Measurements from ENCODE around the gene MYBPC2.

The MYBPC2 gene

GRCh38 chr19:50412419-50412818 is 20.3 kb upstream of the MYBPC2 start:
- TF ChIP-seq CTCF (IDR thresholded peaks at IDR 0.05; ENCODE audit: insufficient read depth, missing control alignments) = no peak
- no peak for FAIRE-seq

DNA sequence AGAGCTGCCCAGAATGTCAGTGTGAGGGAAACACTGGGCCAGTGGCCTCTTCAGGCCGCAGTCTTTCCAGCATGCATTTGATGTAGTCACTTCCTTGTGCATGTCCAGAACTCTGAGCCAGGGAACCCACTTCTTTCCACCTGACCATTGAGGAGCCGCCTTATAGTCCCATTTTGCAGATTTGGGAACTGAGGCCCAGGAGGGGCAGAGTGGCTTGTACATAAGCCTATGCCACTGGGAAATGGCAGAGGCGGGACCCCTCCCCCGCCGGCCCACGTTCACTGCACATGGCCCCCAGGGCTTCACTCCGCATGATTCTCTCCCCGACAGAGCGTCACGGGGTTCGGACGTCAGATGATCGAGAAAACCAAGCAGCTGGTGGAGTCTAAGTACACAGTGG is 19.6 kb upstream of the MYBPC2 start:
- DNase-seq (ENCODE audit: insufficient read length, low spot score) = no peak
- no peak for FAIRE-seq
- no peak for TF ChIP-seq CTCF (IDR thresholded peaks at IDR 0.05; ENCODE audit: insufficient read depth, missing control alignments)

More at GRCh38 chr19:50412419-50412818, 20.3 kb upstream of the MYBPC2 start:
- no peak for DNase-seq (ENCODE audit: insufficient read length, low spot score)

- TF ChIP-seq CTCF (IDR thresholded peaks at IDR 0.05; ENCODE audit: insufficient read depth, missing control alignments) = no peak
- no peak for FAIRE-seq
- no peak for DNase-seq (ENCODE audit: insufficient read length, low spot score)
Observed at GRCh38 chr19:50413531-50413930, 19.2 kb upstream of the MYBPC2 start.

DNA sequence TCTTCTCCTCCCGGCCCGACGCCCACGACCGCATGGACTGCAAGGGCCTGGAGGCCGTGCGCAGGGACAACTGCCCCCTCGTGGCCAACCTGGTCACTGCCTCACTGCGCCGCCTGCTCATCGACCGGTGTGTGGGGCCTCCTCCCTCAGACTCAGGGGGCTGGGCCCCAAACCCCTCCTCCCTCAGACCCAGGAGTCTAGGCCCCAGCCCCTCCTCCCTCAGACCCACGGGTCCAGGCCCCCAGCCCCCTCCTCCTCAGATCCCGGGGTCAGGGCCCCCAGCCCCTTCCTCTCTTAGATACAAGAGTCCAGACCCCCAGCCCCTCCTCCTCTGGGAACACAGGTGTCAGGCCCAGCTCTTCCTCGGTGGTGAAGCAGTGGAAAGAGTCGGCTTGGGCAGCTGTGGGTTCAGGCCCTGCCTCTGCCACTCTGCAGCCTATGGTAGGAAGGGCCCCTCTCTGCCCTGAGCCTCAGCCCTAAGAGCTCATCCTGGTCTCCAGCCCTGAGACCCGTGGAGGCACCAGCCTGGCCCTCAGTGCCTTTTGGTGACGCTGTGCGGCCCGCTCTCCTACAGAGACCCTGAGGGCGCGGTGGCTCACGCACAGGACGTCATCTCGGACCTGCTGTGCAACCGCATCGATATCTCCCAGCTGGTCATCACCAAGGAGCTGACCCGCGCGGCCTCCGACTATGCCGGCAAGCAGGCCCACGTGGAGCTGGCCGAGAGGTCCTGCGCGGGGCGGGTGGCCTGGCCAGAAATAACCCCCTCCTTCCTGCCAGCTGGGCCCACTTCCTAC is 17.6 kb upstream of the MYBPC2 start:
- DNase-seq (ENCODE audit: insufficient read length, low spot score) = peak; percentile 74
- TF ChIP-seq CTCF (IDR thresholded peaks at IDR 0.05; ENCODE audit: insufficient read depth, missing control alignments) = peak; percentile 51
- no peak for FAIRE-seq

- FAIRE-seq (no peak), DNase-seq (ENCODE audit: insufficient read length, low spot score) (no peak)
- TF ChIP-seq CTCF (IDR thresholded peaks at IDR 0.05; ENCODE audit: insufficient read depth, missing control alignments) = no peak
Observed at GRCh38 chr19:50415661-50416033, 17.0 kb upstream of the MYBPC2 start.

- no peak for FAIRE-seq
- DNase-seq (ENCODE audit: insufficient read length, low spot score) = no peak
- TF ChIP-seq CTCF (IDR thresholded peaks at IDR 0.05; ENCODE audit: insufficient read depth, missing control alignments) = no peak
Observed at GRCh38 chr19:50416034-50416977, 16.4 kb upstream of the MYBPC2 start.
